ENCODE measurements around the gene RAPGEF2. TPM values are rescaled to one million over a fixed set of nuclear protein-coding genes. Genes with fewer than 3 reads are reported as not detected.
A peak's percentile ranks its signal among the peaks of the same experiment; 100 is the strongest.

Gene RAPGEF2
- total RNA-seq, 4 donors from 2014 or later = 60.2 to 109 (median 79.7) TPM

DNA sequence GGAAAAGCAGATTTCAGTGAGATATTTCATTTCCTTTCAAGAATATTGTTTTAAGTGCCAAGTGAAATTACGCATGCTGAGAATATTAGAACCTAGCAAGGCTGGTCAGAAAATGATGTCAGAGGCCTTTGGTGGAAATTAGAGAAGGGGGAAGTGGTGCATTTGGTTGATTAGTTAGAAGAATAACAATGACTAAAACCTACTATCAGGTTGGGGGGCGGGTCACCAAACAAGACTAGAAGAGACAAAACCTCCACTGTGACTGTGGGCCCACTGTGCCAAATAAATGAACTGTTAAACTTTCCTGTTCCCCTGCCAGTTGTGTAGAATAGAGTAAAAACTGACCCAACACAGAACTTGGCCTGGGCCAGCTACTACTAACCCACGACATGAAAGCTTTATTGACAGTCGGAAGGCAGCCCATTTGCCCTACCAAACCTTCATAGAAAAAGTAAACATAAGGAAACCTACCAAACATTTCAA is 2.9 kb downstream of the RAPGEF2 start:
- 55% methylated on average over 4 of the region's 4 CpGs for WGBS, 2 donors
- TF ChIP-seq, protein P1, sequence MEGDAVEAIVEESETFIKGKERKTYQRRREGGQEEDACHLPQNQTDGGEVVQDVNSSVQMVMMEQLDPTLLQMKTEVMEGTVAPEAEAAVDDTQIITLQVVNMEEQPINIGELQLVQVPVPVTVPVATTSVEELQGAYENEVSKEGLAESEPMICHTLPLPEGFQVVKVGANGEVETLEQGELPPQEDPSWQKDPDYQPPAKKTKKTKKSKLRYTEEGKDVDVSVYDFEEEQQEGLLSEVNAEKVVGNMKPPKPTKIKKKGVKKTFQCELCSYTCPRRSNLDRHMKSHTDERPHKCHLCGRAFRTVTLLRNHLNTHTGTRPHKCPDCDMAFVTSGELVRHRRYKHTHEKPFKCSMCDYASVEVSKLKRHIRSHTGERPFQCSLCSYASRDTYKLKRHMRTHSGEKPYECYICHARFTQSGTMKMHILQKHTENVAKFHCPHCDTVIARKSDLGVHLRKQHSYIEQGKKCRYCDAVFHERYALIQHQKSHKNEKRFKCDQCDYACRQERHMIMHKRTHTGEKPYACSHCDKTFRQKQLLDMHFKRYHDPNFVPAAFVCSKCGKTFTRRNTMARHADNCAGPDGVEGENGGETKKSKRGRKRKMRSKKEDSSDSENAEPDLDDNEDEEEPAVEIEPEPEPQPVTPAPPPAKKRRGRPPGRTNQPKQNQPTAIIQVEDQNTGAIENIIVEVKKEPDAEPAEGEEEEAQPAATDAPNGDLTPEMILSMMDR (IDR thresholded peaks at IDR 0.05) = no peak
- TF ChIP-seq POLR2A (IDR thresholded peaks at IDR 0.05) = no peak
- intact Hi-C loops (cut with DNase I) = loop anchor here (10.0 kb wide), 2 partner anchors 61 to 69 kb away; no protein-coding TSS in a partner anchor
- DNase-seq = peak; percentile 3 to 9
- Histone ChIP-seq H3K4me3 (replicated peaks in 1 of 3) (peak overlapping the region in 1 of 3 donors; percentile 79), H3K9me3 (no peaks in the 10 kb centered on the region), H3K27ac (peak overlapping the region in 2 of 3 donors; percentile 76 to 96), H3K36me3 (no peaks in the 10 kb centered on the region), H3K27me3 (no peaks in the 10 kb centered on the region), H3K4me1 (peaks cover 20 to 38% of the 10 kb centered on the region in 2 donors)

DNA sequence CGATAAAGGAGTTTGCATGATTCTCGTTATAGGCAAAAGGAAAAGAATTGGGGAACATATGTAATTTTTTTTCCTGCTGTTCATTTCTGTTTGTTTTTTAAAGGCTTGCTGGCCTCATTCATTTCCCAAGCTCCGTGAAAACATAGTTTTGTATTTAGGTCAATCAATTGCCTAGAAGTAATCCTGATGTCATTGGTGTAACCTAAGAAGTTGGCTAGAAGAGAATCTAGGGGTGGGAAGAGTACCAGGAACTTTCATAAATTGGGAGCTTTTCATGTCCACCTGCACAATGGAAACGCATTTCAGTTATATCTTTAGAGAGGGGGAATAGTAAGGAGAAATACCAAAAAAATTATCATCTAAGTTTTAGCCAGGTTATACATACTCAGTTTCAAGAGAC is 3.8 kb downstream of the RAPGEF2 start:
- intact Hi-C loops (cut with DNase I) = loop anchor here (10.0 kb wide), 2 partner anchors 62 to 68 kb away; no protein-coding TSS in a partner anchor
- no peaks in the 10 kb centered on the region for H3K36me3 ChIP-seq
- no peaks in the 10 kb centered on the region for H3K9me3 ChIP-seq
- H3K4me3 ChIP-seq (replicated peaks in 1 of 3) = no peak overlapping the region
- no peaks in the 10 kb centered on the region for H3K27me3 ChIP-seq
- TF ChIP-seq POLR2A (IDR thresholded peaks at IDR 0.05) = no peak
- H3K27ac ChIP-seq = peak overlapping the region in 1 of 3 donors; percentile 29
- WGBS, 2 donors = 68 to 71% methylated on average over 4 of the region's 4 CpGs
- H3K4me1 ChIP-seq = peaks cover 20 to 38% of the 10 kb centered on the region in 2 donors
- no peak for DNase-seq

DNA sequence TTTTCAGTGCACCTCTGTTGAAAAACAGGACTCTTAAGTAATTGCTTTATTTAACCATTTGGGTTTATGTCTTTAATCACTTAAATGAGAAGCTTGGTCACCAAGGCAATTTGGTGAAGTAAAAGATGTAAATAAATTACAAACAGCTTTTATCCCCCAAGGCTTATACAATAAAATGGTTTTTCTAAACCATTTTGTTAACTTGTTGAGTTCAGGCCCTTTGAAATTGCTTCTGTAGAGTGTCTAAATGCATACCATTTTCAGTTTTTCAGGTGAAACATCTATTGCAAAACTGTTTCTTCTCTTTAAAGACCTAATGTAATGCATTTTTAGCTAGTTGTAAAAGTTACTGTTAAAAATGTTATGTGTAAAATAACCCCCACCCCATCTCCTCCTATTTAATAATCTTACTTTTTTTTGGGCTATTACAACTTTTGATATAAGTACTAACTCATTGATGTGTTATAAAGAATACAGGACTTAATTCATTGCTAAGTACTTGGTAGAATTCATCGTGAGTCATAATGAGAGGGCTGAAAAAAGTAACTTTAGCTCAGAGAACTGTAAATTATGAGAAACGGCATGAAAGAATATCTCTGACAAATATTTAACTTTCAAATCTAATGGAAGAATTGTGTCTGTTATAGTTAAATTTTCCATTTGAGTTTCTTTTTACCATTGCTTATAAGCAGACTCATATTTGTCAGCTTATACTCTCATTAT is 4.5 kb downstream of the RAPGEF2 start:
- peaks cover 20 to 36% of the 10 kb centered on the region in 2 donors for H3K4me1 ChIP-seq
- intact Hi-C loops (cut with DNase I) = loop anchor here (10.0 kb wide), 2 partner anchors 63 to 67 kb away; no protein-coding TSS in a partner anchor
- H3K4me3 ChIP-seq (replicated peaks in 1 of 3) = no peak overlapping the region
- H3K9me3 ChIP-seq = no peaks in the 10 kb centered on the region
- no peaks in the 10 kb centered on the region for H3K27me3 ChIP-seq
- H3K27ac ChIP-seq = no peak overlapping the region
- WGBS, 2 donors = 26 to 49% methylated on average over 2 of the region's 2 CpGs
- H3K36me3 ChIP-seq = no peaks in the 10 kb centered on the region
- DNase-seq = no peak
- TF ChIP-seq, protein P1 (IDR thresholded peaks at IDR 0.05) = no peak
- TF ChIP-seq POLR2A (IDR thresholded peaks at IDR 0.05) = no peak

DNA sequence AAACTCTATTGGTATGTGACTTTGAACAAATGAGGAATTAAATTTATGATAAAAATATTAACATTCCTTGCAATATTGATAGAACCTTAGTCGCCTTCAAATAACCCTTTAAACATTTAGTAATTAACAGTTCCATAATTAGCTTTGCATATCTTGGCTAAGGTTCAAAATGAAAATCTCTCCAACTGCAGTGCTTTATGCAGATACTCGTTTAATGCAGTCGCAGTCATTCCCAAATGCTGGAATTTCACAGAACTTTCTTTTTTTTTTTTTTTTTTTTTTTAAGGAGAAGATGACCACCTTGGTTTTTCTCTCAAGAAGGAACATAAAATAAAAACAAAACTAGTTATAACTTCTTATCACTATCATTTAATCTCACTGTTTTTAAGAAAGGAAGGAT is 5.2 kb downstream of the RAPGEF2 start:
- Histone ChIP-seq H3K9me3 (no peaks in the 10 kb centered on the region), H3K4me1 (peaks cover 20 to 36% of the 10 kb centered on the region in 2 donors), H3K27ac (no peak overlapping the region), H3K36me3 (no peaks in the 10 kb centered on the region), H3K27me3 (no peaks in the 10 kb centered on the region), H3K4me3 (replicated peaks in 1 of 3) (no peak overlapping the region)
- TF ChIP-seq, protein P1 (IDR thresholded peaks at IDR 0.05) = no peak
- DNase-seq = no peak
- intact Hi-C loops (cut with DNase I) = loop anchor here (10.0 kb wide), 2 partner anchors 63 to 67 kb away; no protein-coding TSS in a partner anchor
- WGBS, 2 donors = 79 to 81% methylated on average over 3 of the region's 3 CpGs

DNA sequence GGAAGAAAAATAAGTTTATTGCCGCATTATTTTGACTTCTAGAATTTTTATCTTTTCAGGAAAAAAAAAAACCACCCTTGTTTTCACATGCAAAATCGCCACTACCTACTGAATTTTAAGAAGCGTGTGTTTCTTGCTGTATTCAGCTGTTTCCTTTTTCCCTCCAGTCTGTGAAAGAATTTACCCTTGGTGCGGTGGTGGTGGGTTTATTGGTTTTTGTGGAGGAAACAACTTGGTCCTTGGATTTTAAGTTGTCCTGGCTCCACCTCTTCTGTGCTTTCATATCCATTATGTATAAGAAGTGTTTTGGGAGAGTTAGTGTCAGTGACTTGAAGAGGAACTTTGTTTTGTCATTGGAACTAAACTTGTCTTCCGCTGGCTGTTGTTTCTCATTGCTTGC is 8.1 kb downstream of the RAPGEF2 start:
- WGBS, 2 donors = 87 to 90% methylated on average over 5 of the region's 5 CpGs
- no peaks in the 10 kb centered on the region for H3K27me3 ChIP-seq
- TF ChIP-seq, protein P1 (IDR thresholded peaks at IDR 0.05) = no peak
- TF ChIP-seq POLR2A (IDR thresholded peaks at IDR 0.05) = no peak
- no peaks in the 10 kb centered on the region for H3K9me3 ChIP-seq
- H3K36me3 ChIP-seq = no peaks in the 10 kb centered on the region
- no peak overlapping the region for H3K27ac ChIP-seq
- intact Hi-C loops (cut with DNase I) = no loop called here
- H3K4me3 ChIP-seq (replicated peaks in 1 of 3) = no peak overlapping the region
- peaks cover 13 to 25% of the 10 kb centered on the region in 2 donors for H3K4me1 ChIP-seq
- no peak for DNase-seq

Data from thyroid gland (tissue), 4 donors.